GM21381 (cell line): ENCODE data around the gene CLIC6.

Experiments
- ATAC-seq: cut with Tn5 transposase; IDR thresholded peaks from one replicate; pipeline ENCODE4 v1.9.1; 2021; ENCODE audit warnings: mild to moderate bottlenecking, moderate library complexity; ENCODE audit not compliant: unreplicated experiment

Gene CLIC6

GRCh38 chr21:34668803-34669148 is at the start of gene CLIC6:
Gene CLIC6 (plus strand): TSS chr21:34668994. CDS start chr21:34669389, 395 bp downstream.
- no peak for ATAC-seq

- ATAC-seq: no peak
Observed at GRCh38 chr21:34619841-34620665, 48.7 kb upstream of the CLIC6 start.

- no peak for ATAC-seq
Observed at GRCh38 chr21:34621434-34622350, 47.1 kb upstream of the CLIC6 start.

GRCh38 chr21:34623516-34623915 is 45.3 kb upstream of the CLIC6 start:
- no peak for ATAC-seq

- no peak for ATAC-seq
Observed at GRCh38 chr21:34625030-34625593, 43.7 kb upstream of the CLIC6 start.

GRCh38 chr21:34626131-34626530 is 42.7 kb upstream of the CLIC6 start:
- ATAC-seq: no peak

GRCh38 chr21:34630536-34631143 is 38.2 kb upstream of the CLIC6 start:
- ATAC-seq: no peak

- ATAC-seq: no peak
Observed at GRCh38 chr21:34632498-34632897, 36.3 kb upstream of the CLIC6 start.

- no peak for ATAC-seq
Observed at GRCh38 chr21:34635307-34635706, 33.5 kb upstream of the CLIC6 start.

GRCh38 chr21:34636961-34637360 is 31.8 kb upstream of the CLIC6 start:
- no peak for ATAC-seq

GRCh38 chr21:34639250-34639649 is 29.5 kb upstream of the CLIC6 start:
- ATAC-seq: no peak

- no peak for ATAC-seq
Observed at GRCh38 chr21:34639882-34640788, 28.7 kb upstream of the CLIC6 start.

- ATAC-seq: no peak
Observed at GRCh38 chr21:34640858-34641257, 27.9 kb upstream of the CLIC6 start.

- peak; percentile 49 for ATAC-seq
Observed at GRCh38 chr21:34642211-34643075, 26.4 kb upstream of the CLIC6 start.

- no peak for ATAC-seq
Observed at GRCh38 chr21:34644825-34645224, 24.0 kb upstream of the CLIC6 start.

GRCh38 chr21:34647555-34647954 is 21.2 kb upstream of the CLIC6 start:
- no peak for ATAC-seq

- no peak for ATAC-seq
Observed at GRCh38 chr21:34648739-34649297, 20.0 kb upstream of the CLIC6 start.

- no peak for ATAC-seq
Observed at GRCh38 chr21:34649400-34649799, 19.4 kb upstream of the CLIC6 start.
